HG03159 (cell line): ENCODE results near the gene MAP3K3.
A peak's percentile ranks its signal among the peaks of the same experiment; 100 is the strongest.

Experiments
- ATAC-seq: cut with Tn5 transposase; IDR thresholded peaks from one replicate; pipeline ENCODE4 v1.9.1; 2021; ENCODE audit warnings: mild to moderate bottlenecking, moderate library complexity; ENCODE audit not compliant: unreplicated experiment

MAP3K3 gene

DNA sequence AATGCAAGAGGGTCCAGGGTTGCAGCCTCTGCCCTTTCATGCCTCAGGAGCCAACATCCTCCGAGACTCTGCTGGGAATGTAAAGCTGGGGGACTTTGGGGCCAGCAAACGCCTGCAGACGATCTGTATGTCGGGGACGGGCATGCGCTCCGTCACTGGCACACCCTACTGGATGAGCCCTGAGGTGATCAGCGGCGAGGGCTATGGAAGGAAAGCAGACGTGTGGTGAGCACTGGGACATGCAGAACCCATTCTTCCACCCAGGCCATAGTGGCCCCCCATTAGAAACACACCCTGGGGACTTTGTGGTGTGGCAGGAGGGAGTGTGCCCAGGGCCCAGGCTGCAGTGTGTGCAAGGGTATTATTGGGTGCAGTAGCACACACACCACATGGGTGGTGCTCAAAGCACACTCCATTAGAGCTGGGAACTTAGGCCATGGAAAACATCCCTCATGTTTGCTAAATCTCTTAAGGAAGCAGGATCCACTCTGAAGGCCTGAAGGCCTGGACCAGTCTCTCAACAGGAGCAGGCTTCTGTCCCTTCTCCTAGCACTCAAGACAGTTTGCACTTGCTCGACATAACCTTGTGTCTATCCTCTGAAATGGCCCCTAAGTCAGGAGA is 70.1 kb downstream of the MAP3K3 start:
- no peak for ATAC-seq

DNA sequence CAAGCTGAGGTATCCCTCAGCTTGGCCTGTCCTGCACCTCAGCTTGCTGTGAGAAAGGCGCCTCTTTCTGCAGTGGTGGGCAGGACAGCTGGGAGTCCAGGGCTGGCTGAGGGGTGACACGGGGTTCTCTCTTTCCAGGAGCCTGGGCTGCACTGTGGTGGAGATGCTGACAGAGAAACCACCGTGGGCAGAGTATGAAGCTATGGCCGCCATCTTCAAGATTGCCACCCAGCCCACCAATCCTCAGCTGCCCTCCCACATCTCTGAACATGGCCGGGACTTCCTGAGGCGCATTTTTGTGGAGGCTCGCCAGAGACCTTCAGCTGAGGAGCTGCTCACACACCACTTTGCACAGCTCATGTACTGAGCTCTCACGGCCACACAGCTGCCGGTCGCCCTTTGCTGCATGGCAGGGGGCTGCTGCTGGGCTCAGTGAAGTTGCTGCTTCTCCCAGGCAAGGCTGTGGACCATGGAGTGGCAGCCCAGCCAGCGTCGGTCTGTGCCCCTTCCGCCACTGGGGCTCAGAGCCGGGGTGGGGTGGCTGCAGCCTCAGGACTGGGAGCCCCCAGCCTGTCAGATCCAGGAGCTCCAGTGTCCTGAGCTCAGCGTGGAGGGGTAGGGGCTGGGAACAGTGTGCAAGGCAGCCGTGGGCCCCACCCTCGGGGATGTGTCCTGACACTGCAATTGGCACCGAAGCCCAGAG is 71.3 kb downstream of the MAP3K3 start:
- ATAC-seq, result no peak

DNA sequence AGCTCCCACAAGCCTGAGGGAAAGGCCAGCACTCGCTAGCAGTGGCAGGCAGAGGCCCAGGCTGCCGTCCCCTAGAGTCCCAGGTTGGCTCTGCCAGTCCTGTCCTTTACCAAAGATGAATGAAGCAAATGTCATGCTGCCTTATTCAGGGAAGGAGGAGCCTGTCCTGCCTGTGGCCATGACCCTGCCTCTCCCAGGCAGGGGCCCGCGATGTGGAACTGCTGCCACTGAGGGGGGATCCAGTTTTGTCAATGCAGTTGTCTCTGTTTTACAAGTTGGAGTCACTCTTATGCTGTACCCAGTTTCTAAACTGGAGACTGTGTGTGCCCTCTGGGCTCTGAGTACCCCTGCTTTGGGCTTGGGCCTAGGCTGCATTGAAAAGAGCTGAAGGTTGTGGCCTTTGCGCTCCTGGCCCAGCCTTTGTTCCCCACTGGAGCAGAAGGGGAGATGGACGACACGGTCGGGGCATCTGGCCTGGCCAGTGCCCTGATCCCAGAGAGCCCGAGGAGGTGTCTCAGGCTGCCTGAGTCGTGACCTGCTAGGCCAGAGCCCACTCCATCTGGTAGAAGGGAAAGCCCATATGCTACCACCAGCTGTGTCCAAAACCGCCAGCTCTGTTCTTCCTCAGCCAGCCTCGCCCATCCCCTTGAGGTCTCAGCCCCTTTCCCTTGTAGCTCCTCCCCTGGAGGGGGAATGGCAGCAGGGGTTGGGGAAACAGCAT is 72.2 kb downstream of the MAP3K3 start:
- no peak for ATAC-seq

DNA sequence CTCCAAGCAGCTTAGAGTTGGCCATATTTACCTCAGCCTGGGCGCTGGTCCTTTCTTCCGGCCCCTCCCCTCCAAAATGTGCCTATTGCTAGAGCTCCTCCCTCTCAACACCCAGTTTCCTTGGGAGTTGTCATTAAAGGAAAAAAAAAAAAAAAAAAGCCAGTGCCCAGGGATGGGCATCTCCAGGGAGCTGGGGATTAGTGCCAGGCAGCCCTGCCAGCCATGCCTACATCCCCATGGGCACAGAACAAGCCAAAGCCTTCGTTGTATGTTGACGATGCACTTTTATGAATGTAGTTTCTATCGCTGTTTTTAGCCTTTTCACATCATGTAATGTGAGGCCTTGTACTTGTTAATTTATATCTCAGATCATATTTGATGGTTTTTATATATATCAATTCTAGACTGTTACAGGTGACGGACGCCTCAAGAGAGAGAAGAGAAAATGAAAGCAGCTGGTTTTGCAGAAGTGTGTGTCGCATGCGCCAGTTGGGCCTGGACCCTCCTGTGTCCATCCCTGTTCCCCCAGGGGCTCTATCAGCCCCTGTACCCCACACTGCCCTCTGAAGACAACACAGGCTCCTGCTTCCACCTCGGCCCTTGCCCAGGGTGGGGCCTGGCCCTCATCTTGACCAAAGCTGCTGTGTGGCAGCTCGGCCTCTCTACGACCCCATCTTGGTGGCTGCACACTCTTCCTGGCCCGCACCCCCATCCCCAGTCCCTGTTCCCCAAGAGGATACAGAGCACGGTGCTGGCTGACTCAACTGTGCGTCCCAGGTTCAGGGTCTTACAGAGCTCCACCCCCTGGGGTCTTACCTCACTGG is 72.9 kb downstream of the MAP3K3 start:
- ATAC-seq, result no peak

DNA sequence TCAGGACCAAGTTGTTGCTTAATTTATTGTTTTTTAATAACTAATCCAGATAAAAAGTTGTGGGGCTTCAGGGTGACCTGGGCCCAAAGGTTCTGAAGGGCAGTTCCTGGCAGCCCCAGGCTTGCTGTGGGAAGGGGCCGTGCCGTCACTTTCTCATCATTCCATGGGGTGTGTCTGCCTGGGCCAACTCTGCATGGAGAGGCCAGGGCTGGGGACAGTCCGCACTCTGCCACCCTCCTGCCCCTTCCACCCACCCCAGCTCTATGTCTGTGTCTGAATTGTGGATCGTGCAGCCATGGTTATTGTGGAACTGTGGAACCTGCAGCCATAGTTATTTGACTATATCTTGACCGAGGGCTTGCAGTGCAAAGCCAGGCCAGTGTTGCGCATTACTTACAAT is 73.7 kb downstream of the MAP3K3 start:
- ATAC-seq, result no peak

DNA sequence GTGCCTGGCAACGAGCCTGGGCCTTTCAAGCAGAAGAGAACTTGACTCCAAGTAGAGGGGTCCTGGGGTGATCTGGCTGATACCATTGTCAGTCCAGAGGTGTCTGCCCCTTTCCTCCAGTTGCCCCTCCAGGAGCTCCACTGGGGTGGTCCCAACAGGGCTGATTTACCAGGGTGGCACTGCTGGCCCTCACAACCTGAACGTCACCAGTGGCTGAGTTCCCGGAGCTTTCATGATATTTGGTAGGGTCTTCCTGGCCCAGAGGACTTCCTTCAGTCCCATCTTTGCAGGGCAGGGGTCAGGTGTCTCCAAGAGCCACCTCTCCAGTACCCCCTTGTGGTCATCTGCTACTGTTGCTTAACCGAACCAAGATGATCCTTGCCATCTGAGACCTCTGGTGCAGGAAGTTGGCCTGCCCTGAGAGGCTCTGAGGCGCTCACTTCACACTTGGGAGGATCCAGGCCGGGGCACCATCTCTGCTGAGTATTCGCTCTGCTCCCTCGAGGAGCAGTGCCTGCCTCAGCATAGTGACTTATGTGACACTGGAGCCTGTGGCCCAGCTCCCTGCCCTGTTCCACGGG is 74.3 kb downstream of the MAP3K3 start:
- ATAC-seq, result no peak

DNA sequence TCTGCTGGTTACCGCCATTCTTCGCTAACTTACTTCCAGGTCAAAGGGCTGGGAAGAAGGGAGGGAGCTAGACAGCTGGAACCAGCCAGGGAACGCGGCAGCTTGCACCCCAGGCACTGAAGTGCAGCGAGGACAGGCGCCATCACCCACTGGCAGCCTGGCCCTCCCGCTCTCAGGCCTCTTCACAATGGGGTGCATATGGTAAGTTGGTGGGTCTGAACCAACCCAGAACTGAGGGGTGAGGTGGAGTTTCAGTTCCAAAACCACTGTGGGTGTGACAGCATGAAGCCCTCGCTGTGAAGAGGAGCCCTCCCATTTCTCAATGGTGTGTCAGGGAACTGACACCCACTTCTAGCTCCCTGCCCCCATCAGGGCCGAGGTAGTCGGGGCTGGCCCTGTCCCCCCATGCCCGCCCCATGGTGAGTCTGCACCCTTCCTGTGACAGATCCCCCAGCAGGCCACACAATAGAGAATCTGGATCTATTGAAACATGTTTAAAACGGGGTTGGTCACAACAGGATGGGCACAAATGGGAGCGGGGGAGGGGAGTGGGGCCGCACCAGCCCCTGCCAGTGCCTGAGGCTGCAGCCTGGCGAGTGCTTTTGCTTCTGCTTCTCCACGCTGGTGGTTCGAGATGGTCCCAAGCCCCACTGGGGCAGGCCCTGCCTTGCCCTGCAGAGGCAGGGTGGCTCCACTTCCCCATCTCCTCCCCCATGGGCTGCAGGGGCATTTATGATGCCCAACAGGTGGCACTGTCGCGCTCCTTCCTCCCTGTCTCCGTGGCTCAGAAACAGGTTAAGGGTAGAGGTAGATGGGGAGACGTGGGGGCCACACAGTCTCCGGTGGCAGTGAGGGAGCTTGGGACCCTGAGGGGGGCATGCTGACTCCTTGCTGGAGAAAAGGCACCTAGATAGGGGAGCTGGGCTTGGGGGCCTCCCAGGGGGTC is 75.4 kb downstream of the MAP3K3 start:
- ATAC-seq, result no peak

DNA sequence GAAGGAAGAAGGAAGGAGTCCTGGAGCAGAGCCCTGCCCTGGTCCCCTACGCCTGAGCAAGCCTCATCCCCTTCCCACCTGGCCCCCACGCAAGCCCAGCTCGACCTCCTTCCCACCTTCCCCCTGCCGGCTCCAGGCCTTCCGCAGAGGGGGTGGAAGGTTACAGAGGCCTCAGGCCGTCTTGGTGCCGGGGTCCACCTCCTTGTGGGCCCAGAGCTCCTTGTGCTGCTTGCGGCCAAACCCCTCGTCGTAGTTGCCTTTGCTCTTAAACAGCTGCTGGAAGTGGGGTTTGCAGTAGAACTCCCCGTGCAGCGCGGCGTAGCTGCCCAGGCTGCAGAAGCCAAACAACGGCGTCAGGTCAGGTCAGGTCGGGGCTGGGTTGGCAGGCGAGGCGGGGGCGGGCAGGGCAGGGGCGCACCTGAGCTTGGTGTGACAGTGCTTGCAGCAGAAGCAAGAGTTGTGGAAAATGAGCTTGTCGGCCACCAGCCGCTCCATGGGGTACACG is 76.2 kb downstream of the MAP3K3 start:
- ATAC-seq, result no peak

DNA sequence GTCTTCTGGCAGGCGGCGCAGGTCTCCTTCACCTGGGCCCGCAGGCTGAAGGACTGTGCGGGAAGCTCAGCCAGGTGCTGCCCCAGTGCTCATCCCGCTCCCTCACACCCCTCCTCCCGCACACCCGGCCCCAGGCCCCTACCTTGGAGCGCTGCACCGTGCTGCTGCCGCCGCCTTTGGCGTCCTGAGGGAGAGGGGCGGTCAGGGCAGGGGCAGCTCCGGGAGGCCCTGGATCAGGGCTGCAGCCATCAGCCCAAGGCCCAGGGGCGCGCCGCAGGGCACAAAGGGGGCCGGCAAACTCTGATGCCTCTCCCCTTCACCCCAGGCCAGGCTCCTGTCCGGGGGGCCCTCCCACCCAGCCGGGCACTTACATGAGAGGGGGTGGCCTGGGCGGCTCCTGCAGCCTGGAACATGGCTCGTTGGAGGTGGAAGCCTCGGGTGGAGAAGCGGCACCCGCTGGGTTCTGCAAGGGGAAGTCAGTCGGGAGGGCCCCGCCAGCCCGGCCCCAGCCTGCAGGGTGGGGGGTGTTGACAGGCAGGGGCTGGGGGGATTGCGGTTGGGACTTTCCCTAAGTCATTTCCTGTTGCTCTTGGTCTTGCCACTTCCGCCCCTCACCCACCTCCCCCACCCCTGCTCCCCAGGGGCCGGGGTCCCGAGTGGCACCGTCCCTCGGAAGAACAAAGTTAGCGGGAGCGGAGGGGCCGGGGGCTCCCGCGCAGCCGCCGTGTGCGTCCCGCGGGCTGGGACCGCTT is 76.8 kb downstream of the MAP3K3 start:
- peak; percentile 31 for ATAC-seq

DNA sequence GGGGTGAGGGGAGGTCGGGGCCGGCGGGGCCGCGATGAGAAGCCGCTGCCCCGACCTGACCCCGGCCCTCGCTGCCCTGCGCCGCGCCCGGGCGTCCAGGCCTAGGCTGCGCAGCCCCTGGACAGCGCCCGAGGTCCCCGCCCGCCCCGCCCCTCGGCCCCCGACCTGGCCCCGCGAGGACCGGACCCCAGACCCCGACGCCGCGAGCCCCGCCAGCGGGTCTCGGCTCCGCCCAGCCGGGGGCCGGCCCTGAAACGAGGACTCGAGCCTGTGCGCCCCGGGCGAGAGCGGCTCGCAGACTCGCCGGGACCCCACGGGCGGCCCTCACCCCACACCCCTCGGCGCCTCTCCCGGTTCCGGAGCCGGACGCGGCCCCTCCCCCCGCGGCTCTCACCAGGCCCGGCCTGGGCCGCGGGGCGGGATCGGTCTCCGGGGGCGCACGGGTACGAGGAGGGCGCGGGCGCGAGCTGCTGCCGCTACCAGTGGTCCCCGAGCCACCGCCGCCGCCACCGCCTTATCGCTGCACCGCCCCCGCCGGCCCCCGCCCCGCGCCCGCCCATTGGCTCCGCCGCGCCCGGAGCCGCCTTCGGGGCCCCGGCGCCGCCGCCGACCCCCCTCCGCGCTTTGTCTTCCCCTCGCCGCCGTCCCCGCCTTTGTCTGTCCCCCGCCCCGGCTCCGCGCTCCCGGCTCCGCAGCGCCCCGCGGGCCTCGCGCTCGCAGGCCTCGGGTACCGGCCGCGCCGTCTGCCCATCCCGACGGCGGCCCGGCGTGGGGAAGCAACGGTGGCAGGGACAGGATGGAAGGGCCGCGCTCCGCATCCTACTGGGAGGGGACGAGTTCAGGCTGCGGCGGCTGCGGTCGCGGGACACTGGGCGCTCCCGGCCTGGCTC is 77.7 kb downstream of the MAP3K3 start, which contains the start of gene LIMD2:
TSS of gene LIMD2 (minus strand) at position 488 of the 890 bp plus-strand sequence. CDS start 827 bp downstream, outside the sequence.
- peak; percentile 18 for ATAC-seq

DNA sequence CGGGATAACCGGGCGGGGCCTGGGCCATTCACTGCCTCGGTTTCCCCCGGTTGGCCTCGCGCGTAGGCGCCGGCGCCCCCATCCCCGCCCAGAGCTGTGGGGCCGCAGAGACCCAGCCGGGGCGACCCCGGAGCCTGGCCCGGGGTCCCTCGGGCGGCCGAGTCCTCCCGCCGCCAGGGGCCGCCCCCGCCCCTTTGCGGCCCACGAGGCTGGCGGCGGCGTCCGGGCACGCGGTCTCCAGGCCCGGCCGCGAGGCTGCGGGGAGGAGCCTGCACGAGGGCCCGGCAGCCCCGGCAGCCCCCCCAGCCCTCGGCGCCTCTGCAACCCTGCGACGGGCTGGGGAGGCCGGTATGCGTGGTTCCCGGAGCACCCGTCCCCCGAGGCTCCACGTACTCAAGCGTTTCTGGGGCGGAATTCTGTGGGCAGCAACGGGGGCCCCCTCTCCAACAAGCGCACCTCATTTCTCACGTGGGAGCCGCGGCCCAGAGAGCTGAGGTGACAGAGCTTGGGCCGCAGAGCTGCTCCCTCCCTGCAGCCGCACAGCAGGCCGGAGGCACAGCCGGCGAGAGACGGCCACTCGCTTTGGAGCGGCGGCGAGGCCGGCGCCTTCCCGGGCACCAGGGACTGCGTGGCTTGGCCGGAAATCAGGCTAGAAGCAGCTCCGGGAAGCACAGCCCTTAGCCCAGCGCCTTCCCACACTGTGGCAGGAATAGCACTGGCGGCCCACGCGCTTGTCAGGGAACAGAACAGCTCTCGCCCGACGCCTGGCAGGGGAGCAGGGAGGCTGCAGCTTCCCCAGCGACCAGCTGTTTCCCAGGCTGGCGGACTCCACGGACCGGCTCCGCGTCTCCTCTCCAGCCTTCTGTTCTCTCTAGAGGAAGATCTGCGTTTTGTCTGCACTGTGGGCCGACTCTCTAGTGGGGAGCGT is 78.6 kb downstream of the MAP3K3 start:
- ATAC-seq, result no peak

DNA sequence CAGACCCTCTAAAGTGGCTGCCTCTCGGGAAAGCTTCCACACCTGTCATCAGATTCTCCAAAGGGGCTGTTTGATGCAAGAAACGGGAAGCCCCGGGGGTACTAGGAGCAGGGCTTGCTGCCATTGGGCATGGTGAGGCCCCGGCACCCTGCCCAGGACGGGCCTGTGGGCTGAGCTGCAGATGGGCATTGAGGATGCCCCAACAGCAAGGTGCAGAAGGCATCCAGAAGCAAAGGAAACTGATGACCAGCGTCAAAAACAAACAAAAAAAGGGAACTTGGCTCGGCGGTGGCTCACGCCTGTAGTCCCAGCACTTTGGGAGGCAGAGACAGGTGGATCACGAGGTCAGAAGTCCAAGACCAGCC is 79.2 kb downstream of the MAP3K3 start:
- ATAC-seq, result no peak

DNA sequence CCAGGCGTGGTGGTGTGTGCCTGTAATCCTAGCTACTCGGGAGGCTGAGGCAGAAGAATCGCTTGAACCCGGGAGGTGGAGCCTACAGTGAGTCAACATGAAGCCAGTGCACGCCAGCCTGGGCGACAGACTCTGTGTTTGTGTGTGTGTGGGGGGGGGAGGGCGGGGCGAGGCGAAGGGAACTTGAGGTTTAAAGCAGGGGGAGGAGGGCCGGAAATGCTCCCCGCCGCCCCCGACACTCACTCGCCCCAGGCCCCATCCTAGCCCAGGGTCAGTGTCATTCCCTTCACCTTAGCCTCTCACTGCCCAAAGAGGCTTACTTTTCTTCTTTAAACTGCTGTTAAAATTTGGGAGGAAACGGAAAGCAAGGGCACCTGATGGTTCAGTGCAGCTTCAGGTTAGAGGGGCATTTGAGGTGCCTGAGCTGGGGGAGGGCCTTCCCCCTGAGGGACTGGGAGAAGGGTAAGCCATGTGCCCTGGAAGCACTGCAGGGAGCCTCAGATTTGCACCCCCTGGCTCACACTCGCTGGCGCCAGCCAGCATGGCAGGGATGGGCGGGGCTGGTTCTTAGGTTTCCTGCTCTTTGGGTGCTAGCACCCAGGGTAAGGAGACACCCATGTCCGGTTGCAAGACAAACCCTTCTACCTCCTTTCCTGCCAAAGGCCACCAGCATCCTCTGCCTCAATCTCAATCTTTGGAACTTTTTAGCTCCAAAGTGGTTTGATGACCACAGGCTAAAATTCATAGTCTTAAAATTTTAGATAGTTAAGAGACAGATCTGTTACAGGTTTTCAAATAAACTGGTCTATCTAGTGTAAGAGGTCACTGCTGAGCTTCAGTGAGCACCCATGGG is 79.9 kb downstream of the MAP3K3 start:
- no peak for ATAC-seq

DNA sequence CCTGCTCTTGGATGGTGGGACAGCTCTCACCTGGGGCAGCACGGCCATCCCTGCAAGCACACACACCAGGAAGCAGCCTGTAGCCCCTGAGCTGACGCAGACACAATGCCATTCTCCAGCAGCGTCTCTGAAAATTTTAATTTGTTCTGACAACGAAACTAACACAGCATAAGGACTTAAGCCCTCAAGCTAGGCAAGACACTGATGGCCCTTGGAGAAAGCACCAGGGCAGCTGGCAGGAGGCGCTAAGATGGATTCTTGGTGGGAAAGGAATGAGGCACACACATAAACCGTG is 80.5 kb downstream of the MAP3K3 start:
- no peak for ATAC-seq

DNA sequence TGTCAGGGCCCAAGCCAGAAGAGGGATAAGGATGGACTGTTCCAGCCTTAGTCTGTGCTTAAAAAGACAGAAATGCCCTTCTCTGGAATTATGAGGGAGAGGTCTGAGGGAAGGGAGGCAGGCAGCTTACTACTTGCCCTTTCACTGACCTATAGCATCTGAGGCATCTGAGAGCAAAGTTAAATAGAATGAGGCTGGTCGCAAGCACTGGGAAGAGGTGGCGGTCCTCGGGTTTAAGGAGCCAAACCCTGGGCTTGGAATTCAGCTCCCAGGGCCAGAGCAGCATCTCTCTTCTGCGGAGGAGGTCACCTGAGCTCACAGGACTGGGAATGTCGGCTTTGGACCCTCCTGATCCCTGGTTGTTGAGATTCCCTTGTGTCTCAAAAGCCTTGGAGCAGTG is 80.8 kb downstream of the MAP3K3 start:
- ATAC-seq, result no peak
